ENCODE data around the gene CCDC137.

Gene CCDC137

DNA sequence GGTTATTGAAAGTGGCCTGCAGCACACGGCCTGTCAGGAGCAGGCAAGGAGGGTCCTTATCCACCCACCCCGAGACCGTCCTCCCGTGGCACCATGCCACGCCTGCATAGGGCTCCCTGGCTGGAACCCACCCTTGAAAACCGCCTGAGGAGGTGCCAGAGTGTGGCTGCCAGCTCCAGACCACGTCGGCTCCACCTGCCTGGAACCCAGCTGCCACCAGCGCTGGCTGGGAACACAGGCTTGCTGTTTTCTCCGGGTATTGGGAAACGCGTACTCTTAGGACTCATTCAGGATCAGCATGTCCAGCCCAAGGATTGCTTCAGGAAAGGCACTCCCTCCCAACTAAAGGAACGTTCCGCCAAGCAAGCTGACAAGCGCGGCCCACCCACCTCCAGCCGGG is 10.4 kb downstream of the CCDC137 start:
- TF ChIP-seq, protein P1, sequence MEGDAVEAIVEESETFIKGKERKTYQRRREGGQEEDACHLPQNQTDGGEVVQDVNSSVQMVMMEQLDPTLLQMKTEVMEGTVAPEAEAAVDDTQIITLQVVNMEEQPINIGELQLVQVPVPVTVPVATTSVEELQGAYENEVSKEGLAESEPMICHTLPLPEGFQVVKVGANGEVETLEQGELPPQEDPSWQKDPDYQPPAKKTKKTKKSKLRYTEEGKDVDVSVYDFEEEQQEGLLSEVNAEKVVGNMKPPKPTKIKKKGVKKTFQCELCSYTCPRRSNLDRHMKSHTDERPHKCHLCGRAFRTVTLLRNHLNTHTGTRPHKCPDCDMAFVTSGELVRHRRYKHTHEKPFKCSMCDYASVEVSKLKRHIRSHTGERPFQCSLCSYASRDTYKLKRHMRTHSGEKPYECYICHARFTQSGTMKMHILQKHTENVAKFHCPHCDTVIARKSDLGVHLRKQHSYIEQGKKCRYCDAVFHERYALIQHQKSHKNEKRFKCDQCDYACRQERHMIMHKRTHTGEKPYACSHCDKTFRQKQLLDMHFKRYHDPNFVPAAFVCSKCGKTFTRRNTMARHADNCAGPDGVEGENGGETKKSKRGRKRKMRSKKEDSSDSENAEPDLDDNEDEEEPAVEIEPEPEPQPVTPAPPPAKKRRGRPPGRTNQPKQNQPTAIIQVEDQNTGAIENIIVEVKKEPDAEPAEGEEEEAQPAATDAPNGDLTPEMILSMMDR (IDR thresholded peaks at IDR 0.05) = no peak

DNA sequence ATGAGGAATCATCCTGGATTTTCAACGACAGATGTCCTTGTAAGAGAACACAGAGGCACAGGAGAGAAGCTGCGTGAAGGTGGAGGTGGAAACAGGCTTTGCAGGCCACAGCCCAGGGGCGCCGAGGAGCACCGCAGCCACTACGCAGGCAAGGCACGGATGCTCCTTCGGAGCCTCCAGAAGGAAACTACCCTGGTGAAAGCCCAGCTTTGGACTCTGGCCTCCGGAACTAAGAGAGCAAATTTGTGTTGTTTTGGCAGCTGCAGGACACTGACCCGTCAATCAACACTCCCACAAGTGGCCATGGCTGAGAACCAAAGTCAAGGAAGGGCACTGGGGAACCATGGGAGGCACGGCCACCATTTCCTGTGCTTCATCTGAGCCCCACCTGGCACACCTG is 13.6 kb downstream of the CCDC137 start:
- TF ChIP-seq, protein P1 (IDR thresholded peaks at IDR 0.05) = no peak

DNA sequence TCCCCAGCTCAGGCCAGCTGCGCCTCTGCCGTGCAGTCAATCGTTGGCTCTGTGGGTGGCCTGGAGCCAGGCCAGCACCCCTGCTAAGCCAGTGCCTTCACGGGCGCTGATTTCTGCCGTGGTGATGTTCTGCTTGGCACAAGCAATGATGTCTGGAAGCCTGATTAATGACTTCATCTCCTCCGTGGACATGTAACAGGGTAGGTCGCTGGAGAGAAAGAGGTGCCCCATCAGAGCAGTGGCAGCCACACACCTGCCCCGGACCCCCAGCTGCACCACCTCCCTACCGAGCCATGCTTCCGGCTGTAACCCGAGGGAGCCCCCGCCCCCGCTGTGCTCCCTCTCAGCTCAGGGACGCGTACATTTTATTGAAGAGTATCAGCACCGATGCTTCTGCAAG is 15.1 kb downstream of the CCDC137 start:
- TF ChIP-seq, protein P1 (IDR thresholded peaks at IDR 0.05) = no peak

DNA sequence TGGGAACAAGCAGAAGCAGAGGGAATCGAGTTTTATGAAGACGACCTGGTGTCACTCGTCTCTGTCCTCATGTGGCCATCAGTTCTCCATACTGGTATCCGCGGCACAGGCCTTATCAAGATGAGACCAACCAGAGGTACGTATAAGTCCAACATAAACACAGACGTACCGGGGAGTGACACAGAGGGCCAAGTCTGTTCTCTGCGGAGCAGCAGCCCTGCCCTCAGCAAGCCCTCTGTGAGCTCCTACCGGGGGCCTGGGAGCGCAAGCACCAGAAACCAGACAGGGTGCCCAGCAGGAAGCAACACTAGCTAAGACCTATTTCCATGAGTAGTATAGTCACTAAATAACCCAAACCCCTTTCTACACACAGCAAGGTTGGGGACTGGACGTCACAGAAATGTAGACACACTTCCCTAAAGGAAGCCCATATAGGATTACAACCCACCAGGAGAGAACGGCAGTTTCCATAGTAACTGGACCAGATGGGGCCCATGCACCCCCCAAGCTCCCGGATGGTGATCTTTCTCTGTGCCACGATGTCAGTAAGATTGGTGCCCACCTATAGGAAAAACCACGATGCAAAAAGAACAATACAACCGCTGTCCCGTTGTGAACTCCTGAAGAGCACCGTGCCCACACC is 16.1 kb downstream of the CCDC137 start:
- TF ChIP-seq, protein P1 (IDR thresholded peaks at IDR 0.05) = no peak

DNA sequence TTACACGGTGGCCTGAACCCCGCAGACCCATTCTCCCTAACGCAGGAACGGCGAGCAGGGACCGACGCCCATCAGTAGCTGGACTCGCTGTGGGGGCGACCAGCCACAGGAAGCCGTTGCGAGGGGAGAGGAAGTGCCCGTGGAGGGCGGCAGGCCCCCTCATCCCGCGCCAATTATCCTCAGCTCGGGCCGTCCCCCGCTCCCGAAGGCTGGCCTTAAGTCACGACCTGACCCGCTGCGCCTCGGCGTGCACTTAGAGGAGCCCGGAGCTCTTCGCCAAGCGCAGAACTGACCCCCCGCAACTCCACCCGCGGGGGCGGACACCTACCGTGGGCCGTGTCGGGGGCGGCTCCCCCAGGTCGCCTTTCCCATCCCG is 16.7 kb downstream of the CCDC137 start:
- TF ChIP-seq, protein P1 (IDR thresholded peaks at IDR 0.05) = no peak

DNA sequence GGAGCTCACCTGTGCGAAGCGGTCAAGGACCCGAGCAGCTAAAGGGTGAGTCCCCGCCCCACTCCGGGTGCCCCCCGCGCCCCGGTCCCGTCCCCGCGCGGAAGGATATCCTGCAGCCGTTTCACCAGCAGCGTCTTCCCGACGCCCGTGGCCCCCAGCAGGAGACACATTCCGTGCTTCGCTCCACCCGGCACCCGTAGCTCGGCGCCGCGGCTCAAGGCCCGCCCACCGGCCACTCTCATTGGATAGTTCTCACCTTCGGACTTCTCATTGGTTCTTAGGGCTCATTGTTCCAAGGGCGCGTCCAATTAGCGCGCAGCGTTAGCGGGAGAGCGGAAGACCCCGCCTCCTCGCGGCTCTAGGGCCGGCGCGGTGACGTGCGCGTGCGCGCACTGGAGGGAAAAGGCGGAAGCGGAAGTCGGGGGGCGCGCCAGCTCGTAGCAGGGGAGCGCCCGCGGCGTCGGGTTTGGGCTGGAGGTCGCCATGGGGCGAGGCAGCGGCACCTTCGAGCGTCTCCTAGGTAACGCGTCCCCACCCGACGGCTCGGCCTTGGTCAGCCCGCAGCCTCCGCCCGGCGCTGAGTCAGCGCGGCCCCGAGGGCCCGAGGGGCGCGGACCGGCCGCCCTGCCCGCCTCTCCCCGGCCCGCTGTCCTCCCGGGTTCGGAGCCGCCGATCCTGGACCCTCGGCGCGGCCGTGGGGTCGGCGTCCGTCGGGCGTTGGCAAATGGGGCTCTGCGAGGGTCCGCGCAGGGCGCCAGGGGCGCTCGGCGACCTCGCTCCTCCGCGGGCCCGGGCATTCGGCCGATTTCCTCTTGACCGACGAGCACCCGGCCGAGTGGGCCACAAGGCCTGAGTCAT is 17.3 kb downstream of the CCDC137 start, which contains the start of the genes ARL16 and HGS:
TSS of gene ARL16 (minus strand) at position 214 of the 858 bp plus-strand sequence. CDS start at position 170, 44 bp downstream.
TSS of gene HGS (plus strand) at position 428 of the 858 bp plus-strand sequence. CDS start at position 484, 56 bp downstream.
- TF ChIP-seq, protein P1 (IDR thresholded peaks at IDR 0.05) = no peak

DNA sequence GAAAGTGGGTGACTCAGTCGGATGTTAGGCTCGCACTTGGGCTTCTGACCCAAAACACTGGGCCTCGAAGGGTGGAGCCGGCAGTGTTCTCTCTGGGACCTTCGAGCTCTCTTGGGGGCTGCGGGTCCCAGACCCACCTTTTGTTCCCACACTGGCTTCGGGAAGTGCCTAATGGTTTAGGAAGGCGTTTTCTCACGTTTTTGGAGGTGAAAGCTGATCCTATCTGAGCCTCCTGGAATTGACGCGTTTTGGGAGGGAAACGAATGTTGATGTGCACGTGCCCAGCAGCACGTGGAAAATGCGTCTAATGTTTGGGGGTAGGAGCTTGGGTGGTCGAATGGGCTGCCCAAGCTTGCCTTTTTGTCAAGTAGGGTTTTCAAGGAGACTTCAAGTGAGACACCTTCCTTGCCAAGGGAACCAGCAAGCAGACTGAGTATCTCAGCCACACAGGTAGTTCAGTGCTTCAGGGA is 17.9 kb downstream of the CCDC137 start:
- TF ChIP-seq, protein P1 (IDR thresholded peaks at IDR 0.05) = no peak
